Measurements from ENCODE around the gene JMJD6.

JMJD6 gene

DNA sequence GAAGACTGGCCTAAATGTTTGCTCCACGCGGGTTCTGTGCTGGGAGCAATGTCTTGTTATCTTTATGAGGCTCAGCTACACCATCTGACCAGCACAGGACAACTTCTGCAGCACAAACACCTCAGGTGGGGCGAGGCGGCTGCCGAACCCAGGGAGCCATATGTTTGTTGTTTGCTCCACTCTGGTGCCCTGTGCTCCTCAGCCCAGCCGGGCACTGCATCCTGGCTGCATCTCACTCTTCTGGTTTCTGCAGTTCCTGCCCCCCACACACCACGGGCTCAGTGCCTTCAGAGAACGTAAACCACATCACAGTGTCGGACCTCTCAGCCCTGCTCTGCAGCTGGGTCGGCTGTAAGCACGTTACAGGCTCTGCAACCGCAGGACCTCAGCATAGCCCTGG is 48.1 kb downstream of the JMJD6 start:
- DNase-seq, result no peak

DNA sequence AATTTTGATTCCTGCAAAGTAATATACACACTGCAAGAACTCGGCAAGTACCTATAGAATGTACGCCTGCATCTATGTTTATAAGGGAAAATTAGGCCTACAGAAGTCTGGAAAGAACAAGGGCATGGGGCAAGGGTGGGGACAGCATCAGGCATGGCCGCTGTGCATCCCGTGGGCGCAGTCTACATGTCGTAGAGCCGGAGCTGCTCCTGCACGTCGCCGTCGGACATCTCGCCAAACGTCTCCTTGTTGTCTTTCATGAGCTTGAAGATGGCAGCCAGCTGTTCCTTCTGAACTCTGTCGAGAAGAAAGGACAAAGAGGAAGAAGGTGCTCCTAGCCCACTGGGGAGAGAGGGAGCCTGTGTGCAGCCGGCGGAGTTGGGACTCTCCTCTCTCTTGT is 49.0 kb downstream of the JMJD6 start:
- no peak for DNase-seq

DNA sequence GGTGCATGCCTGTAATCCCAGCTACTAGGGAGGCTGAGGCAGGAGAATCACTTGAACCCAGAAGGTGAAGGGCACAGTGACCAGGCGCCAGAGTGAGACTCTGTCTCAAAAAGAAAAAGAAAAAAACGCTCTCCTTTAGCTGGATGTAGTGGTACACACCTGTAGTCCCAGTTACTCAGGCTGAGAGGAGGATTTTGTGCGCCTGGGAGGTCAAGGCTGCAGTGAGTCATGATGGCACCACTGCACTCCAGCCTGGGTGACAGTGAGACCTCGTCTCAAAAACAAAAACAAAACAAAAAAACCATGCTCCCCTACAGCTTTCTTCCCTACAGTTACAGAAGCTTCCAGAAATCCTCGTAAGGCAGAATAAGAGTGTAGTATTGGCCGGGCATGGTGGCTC is 49.8 kb downstream of the JMJD6 start:
- DNase-seq, result no peak

DNA sequence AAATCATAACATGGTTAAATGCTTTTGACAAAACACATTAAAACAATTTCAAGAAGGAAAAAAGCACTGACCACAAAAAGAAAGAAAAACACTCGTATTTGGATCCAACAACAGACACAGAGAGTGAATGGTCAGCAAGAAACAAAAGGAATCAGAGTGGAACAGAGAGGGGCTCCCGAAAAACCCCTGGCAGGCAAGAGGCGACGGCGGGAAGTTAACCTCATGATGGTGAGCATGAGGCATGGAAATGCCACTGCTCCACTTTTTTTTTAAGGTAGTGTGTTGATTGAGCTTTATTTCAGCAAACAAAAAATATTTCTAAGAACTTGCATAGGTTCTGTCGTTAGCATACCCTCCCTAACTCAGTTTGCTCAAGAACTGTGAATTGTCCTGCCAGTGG is 50.8 kb downstream of the JMJD6 start:
- DNase-seq, result no peak

DNA sequence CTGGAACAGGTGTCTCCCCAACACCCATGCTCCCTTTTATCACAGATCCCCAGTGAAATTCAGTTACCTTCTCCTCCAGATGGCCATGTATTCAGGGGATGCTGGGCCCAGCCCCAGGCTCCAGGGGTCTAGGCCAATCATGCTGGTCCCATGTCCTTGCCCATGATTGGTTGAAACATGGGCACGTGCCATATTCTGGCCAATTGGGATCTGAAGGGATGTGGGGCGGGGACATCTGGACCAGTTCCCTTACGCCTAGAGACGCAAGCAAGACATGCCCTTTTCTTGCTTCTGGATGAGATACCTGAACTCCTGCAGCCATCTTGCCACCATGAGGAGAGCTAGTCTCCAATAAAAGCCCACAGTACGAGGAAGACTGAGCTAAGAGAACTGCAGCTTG is 51.8 kb downstream of the JMJD6 start:
- DNase-seq, result no peak

DNA sequence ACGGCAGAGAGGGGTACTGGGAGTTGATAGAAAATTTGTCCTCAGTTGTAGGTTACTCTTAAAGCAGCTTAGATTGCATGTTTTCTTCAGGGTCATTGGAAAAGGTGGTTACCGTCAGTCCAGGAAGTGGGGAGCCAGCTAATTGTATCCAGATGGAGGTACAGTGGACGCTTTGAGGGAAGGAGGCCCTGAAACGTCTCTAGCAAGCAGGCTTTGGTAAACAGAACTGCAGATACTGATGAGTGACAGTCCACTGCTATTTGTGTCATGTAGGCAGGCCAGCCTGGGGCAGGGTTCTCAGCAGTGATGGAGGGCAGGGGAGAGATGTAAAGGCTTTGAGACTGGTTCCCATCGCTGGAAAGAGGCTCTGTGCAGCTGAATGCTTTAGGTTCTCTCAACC is 52.7 kb downstream of the JMJD6 start:
- DNase-seq, result no peak

DNA sequence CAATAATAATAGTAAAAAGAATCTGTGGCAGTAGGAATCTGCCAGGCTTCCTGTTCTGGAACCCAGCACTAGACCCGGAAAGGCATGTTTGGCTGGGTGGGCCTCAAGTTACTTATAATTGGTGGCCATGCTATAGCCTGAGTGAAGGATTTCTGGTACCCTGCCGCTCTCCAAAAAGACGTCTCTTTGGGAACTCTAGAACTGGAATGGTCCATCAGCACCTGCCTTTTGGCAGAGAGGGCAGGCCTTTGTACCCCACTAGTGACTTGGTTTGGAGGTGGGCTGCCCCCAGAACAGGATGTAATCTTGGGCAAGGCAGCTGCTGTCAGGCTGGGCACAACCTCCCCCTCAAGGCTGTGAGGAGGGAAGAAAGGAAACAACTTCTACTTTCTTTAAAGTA is 53.5 kb downstream of the JMJD6 start:
- DNase-seq, result no peak

DNA sequence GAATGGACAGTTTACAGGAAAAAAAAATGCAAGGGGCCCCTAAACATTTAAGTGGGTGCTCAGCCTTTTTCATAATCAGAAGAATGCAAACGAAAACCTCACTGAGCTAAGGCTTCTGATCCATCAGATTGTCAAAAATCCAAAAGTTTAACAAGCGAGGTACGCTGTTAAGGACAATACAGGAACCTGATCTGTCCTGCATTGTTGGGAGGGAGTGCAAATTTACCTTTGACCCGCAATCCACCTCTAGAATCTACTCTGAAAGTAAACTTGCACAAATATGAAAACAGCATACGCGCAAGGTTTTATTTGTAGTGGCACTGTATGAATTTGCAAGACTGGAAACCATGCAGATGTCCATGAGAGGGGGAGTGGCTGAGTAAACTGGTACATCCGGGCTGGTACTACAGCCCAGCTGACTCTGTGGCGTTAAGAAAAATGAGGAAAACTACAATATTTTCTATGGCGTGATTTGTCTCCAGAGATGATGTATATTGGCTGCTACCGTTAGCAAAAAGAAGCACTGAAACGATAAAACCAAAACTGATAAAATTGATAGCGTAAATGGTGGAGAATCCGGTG is 54.0 kb downstream of the JMJD6 start:
- DNase-seq, result peak; percentile 63

DNA sequence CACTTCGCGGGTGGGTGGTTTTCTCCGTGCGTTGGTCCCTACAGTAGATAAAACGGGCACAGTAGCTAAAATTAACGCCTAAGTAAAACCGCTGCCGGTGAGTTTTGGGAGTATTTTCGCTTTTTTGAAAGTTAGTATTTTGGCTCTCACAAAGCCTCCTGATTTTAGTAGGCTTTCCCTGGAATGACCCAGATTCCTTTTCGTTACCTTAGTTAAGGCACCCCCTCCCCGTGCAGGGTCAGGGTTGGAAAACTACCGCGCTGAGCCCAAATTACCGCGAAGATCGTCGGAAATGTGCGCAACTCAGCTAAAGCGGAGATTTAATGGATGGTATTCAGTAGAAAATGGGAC is 54.5 kb downstream of the JMJD6 start:
- DNase-seq, result no peak

DNA sequence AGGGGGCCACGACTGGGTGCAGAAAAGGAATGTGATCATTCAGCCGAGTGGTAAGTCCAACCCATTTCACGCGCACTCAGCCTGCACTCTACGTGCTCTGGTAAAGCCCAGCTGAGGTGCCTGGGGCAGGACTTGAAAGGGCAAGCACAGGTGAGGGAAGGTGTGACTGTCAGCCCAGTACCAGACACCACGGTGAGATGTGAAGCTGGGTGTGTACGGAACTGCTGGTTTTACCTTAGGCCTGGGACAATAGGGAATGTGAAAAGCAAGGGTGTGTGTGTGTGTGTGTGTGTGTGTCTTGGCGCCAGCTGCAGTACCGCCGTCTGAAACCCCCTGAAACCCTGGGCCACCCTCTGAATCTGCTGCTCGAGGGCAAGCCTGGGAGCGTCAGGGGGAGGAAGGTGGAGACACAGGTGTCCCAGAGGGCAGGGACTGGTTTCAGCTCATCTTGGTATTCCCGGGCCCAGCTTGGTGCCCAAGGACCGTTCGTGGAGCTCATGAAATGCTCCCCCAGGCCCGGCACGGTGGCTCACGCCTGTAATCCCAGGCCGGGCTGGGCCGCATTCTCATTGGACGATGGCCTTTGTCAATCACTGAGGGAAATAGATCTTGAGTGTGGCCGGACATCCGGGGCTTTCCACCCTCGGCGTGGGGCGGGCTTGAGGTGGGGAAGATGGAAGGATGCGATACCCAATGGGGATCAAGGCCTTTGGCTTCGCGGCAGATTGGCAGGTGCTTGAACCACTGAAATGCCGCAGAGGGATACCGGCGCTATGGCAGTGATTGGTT is 55.1 kb downstream of the JMJD6 start:
- DNase-seq, result peak; percentile 99

DNA sequence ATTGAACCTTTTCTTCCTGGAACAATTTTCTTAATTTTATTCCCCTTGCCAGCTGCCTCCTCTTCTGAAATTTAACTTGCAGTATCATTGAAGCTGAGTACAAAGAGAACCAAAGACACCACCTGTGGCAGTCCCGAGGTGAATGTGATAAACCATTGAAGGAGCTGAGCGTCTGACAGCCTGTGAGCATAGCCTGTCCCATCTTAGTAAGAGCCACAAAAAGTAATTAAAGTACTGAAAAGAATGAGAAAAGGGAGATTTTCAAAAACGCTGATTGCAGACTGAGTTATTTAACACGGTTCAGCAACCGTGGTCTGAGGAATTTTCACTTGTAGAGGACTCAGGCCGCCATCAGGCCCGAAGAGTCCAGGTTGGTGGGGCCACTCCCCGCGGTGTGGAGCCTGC is 55.7 kb downstream of the JMJD6 start:
- peak; percentile 47 for DNase-seq

DNA sequence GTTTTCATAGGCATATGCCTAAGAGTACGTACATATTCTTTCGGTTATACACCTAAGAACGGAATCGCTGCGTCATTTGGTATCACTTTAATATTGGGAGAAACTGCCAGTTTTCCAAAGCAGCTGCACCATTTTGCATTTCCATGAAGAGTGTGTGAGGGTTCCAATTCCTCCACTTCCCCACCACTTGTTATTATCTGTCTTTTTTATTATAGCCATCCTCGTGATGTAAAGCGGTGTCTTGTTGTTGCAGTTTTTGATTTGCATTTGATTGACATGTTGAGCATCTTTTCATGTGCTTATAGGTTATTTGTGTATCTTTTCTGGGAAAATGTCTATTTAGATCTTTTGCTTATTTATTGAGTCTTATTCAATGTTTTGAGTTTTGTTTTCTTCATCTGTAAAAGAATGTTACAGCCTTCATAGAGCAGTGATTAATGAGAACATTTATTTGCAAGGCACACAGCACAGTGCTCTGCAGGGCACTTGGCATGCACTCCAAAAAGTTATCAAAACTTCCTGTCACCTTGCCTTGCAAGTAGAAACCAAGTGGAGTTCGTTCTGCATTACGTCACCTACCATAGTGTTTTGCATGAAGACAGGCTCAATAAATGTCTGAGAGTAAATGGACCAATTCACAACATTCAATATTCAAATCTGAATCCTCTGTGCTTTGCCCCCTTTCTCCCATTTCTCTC is 56.2 kb downstream of the JMJD6 start:
- peak; percentile 47 for DNase-seq

All from NCI-H510A treated with DMSO at 0.1 percent for 48 hours (cell line).